Measurements from ENCODE around the gene PRR5L. TPM values are rescaled to one million over a fixed set of nuclear protein-coding genes. Genes with fewer than 3 reads are reported as not detected.

PRR5L gene
- polyA plus RNA-seq, 1 of the 3 experiments (the other 2 are of a cell fraction): 0.46 TPM

GRCh38 chr11:36392196-36392595 is 96.1 kb downstream of the PRR5L start:
- H3K9me3 ChIP-seq: no peaks in the 10 kb centered on the region
- no peaks in the 10 kb centered on the region for H3K36me3 ChIP-seq (replicated peaks in 1 of 2; ENCODE audit: control insufficient read depth in 1 of 2, insufficient read depth in 2 of 2, low read length in 1 of 2)
- ChIA-PET CTCF (no interaction called here), POLR2A (no interaction called here)
- no peak for DNase-seq
- no peak overlapping the region for H3K4me3 ChIP-seq (ENCODE audit: low read depth in 2 of 2, low read length in 1 of 2)
- H3K4me1 ChIP-seq (ENCODE audit: control insufficient read depth in 1 of 2, insufficient read depth in 2 of 2, low read depth in 1 of 2, low read length in 1 of 2): no peaks in the 10 kb centered on the region
- no peaks in the 10 kb centered on the region for H3K27me3 ChIP-seq (ENCODE audit: insufficient read depth)
- H3F3A ChIP-seq (replicated peaks; ENCODE audit: insufficient read depth): no peaks in the 10 kb centered on the region
- no peak overlapping the region for H3K27ac ChIP-seq (ENCODE audit: low read depth in 2 of 2, low read length in 1 of 2)
- no peaks in the 10 kb centered on the region for H3K9me2 ChIP-seq
- H4K20me1 ChIP-seq (ENCODE audit: insufficient read depth): no peaks in the 10 kb centered on the region
- no peak for TF ChIP-seq MXI1 (IDR thresholded peaks at IDR 0.05; ENCODE audit: low read depth, low read length)
- TF ChIP-seq, protein P1, sequence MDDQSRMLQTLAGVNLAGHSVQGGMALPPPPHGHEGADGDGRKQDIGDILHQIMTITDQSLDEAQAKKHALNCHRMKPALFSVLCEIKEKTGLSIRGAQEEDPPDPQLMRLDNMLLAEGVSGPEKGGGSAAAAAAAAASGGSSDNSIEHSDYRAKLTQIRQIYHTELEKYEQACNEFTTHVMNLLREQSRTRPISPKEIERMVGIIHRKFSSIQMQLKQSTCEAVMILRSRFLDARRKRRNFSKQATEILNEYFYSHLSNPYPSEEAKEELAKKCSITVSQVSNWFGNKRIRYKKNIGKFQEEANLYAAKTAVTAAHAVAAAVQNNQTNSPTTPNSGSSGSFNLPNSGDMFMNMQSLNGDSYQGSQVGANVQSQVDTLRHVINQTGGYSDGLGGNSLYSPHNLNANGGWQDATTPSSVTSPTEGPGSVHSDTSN (IDR thresholded peaks at IDR 0.05): no peak
- TF ChIP-seq NFIC (IDR thresholded peaks at IDR 0.05; ENCODE audit: borderline replicate concordance): no peak
- TF ChIP-seq USF1 (IDR thresholded peaks at IDR 0.05; ENCODE audit: borderline replicate concordance, low read depth): no peak
- TF ChIP-seq TAF1 (IDR thresholded peaks at IDR 0.05; ENCODE audit: borderline replicate concordance, low read depth, low read length): no peak
- TF ChIP-seq YY1 (IDR thresholded peaks at IDR 0.05; ENCODE audit: low read depth): no peak
- no peak for TF ChIP-seq GATA2 (CRISPR knock-in tag; IDR thresholded peaks at IDR 0.05)
- no peak for TF ChIP-seq RCOR1 (IDR thresholded peaks at IDR 0.05; ENCODE audit: low read length)
- no peak for TF ChIP-seq RAD21 (IDR thresholded peaks at IDR 0.05; ENCODE audit: low read length)
- no peak for TF ChIP-seq REST (IDR thresholded peaks at IDR 0.05; ENCODE audit: low read depth, low read length)
- no peak for TF ChIP-seq SMC3 (IDR thresholded peaks at IDR 0.05; ENCODE audit: low read depth, low read length)
- no peak overlapping the region for H3K4me2 ChIP-seq
- 71% methylated on average over 2 of the region's 2 CpGs for WGBS (ENCODE audit: low lambda C conversion rate)
- H3K79me2 ChIP-seq (ENCODE audit: insufficient read depth): no peaks in the 10 kb centered on the region
- H3K9ac ChIP-seq: no peak overlapping the region
- H2AFZ ChIP-seq (ENCODE audit: low read depth): no peak overlapping the region

GRCh38 chr11:36394056-36394455 is 98.0 kb downstream of the PRR5L start:
- DNase-seq: no peak
- ChIA-PET CTCF (no interaction called here), POLR2A (no interaction called here)
- Histone ChIP-seq H3K4me1 (ENCODE audit: control insufficient read depth in 1 of 2, insufficient read depth in 2 of 2, low read depth in 1 of 2, low read length in 1 of 2) (no peaks in the 10 kb centered on the region), H3K9ac (no peak overlapping the region), H3F3A (replicated peaks; ENCODE audit: insufficient read depth) (no peaks in the 10 kb centered on the region), H3K27me3 (ENCODE audit: insufficient read depth) (no peaks in the 10 kb centered on the region), H3K27ac (ENCODE audit: low read depth in 2 of 2, low read length in 1 of 2) (no peak overlapping the region), H3K9me2 (no peaks in the 10 kb centered on the region), H3K4me2 (no peak overlapping the region), H2AFZ (ENCODE audit: low read depth) (no peak overlapping the region), H3K9me3 (no peaks in the 10 kb centered on the region), H4K20me1 (ENCODE audit: insufficient read depth) (no peaks in the 10 kb centered on the region), H3K36me3 (replicated peaks in 1 of 2; ENCODE audit: control insufficient read depth in 1 of 2, insufficient read depth in 2 of 2, low read length in 1 of 2) (no peaks in the 10 kb centered on the region), H3K4me3 (ENCODE audit: low read depth in 2 of 2, low read length in 1 of 2) (no peak overlapping the region), H3K79me2 (ENCODE audit: insufficient read depth) (no peaks in the 10 kb centered on the region)
- 64% methylated on average over 2 of the region's 2 CpGs for WGBS (ENCODE audit: low lambda C conversion rate)
- no peak for TF ChIP-seq YY1 (IDR thresholded peaks at IDR 0.05; ENCODE audit: low read depth)
- TF ChIP-seq, protein P2, sequence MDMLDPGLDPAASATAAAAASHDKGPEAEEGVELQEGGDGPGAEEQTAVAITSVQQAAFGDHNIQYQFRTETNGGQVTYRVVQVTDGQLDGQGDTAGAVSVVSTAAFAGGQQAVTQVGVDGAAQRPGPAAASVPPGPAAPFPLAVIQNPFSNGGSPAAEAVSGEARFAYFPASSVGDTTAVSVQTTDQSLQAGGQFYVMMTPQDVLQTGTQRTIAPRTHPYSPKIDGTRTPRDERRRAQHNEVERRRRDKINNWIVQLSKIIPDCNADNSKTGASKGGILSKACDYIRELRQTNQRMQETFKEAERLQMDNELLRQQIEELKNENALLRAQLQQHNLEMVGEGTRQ (IDR thresholded peaks at IDR 0.05; ENCODE audit: borderline replicate concordance, low read depth, low read length): no peak
- TF ChIP-seq EZH2phosphoT487 (IDR thresholded peaks at IDR 0.05; ENCODE audit: borderline replicate concordance, low read depth): no peak
- TF ChIP-seq FOXM1 (IDR thresholded peaks at IDR 0.05; ENCODE audit: low read depth): no peak
- TF ChIP-seq RXRA (IDR thresholded peaks at IDR 0.05; ENCODE audit: borderline replicate concordance, low read depth): no peak
- no peak for TF ChIP-seq ELF1 (IDR thresholded peaks at IDR 0.05)
- TF ChIP-seq NRF1 (IDR thresholded peaks at IDR 0.05; ENCODE audit: low read depth, low read length): no peak
- no peak for TF ChIP-seq POLR2AphosphoS5 (IDR thresholded peaks at IDR 0.05; ENCODE audit: low read depth, low read length)
- TF ChIP-seq RCOR1 (IDR thresholded peaks at IDR 0.05; ENCODE audit: low read length): no peak
- no peak for TF ChIP-seq SIN3A (IDR thresholded peaks at IDR 0.05; ENCODE audit: borderline replicate concordance, low read depth, low read length)
- TF ChIP-seq MAX (IDR thresholded peaks at IDR 0.05; ENCODE audit: low read depth): no peak
- TF ChIP-seq RAD21 (IDR thresholded peaks at IDR 0.05; ENCODE audit: low read length): no peak
- TF ChIP-seq FOSL2 (IDR thresholded peaks at IDR 0.05; ENCODE audit: borderline replicate concordance, low read depth): no peak
- no peak for TF ChIP-seq GATA2 (CRISPR knock-in tag; IDR thresholded peaks at IDR 0.05)

Measured in SK-N-SH (cell line).